Measurements from ENCODE around the gene LRP1-AS.

DNA sequence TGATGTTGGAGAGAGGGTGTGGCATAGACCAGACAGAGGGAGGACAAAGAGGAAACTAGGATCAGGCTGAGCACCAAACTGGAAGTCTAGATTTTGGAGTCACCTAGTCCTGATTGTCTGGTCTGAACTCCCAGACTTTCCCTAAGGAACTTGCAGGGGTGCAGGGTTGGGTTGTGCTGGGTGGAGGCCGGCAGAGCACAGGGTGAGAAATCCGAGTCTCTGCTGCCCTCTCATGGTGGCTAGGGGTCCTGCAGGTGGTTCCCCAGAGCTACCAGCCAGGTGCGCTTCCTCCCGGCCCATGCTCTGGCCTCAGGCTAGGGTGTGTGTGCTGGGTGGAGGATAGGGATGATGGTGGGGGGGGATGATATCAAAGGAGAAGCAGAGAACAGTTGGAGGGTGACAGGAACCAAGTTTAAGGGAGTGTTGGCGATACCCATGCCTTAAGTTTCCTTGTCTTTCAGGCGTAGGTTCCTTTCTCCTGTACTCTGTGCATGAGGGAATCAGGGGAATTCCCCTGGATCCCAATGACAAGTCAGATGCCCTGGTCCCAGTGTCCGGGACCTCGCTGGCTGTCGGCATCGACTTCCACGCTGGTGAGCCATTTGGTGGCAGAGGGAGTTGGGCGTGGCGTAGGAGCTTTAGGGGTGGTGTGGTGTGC, 35.6 kb upstream of the LRP1-AS start:
- TF ChIP-seq POLR2A (IDR thresholded peaks at IDR 0.05), result no peak
- peak; percentile 78 to 95 (median 90) for TF ChIP-seq CTCF (IDR thresholded peaks at IDR 0.05)

Measured in prostate gland (tissue), 2 donors.